Measurements from ENCODE around the gene ANKRD40CL.
A peak's percentile ranks its signal among the peaks of the same experiment; 100 is the strongest.

ANKRD40CL gene

DNA sequence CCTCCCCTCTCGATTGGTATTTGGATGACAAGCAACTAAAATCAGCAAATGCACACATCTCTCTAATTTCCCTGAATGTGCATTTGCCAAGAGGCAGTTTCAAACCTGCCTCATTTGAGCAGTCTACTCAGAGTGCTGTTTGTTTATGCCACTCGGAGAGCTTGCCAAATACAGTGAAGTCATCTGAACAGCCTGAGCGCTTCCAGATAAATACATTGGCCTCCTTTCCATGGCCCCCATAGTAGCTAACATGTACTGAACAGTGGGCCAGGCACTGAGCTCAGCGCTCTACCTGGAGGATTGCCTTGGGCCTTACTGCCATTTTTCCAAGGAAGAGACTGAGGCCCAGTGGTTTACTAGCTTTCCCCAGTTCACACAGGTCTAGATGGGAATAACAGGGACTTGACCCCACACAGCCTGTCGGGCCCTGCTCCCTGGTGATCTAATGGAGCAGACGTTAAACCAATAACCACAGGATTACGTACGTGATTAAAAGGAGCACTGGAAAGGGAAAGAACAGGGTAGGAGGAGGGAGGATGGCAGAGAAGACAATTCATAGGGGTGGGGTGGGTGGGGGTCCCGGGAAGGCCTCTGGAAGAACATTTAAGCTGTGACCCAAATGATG, 18.7 kb upstream of the ANKRD40CL start:
- DNase-seq: no peak

DNA sequence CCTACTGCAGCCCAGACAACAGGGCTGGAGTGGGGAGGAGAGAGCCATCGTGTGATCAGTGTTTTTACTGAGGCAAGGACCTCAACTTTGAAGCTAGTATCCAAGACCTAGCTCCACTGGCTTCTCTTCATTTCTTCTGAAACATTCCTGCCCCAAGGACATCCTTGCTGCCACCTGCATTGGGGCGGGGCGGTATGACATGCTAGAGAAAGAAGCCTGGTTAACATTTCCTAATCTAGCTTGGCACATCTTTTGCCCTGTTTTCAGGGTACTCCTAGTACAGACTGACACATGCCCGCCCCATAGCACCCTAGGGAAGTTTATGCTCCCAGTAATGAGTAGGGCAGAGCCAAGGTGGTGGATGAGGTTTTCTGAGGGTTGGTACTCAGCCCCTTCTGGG, 17.8 kb upstream of the ANKRD40CL start:
- DNase-seq: no peak

- no peak for DNase-seq
Measured at GRCh38 chr17:50783905-50784304, 16.6 kb upstream of the ANKRD40CL start.

DNA sequence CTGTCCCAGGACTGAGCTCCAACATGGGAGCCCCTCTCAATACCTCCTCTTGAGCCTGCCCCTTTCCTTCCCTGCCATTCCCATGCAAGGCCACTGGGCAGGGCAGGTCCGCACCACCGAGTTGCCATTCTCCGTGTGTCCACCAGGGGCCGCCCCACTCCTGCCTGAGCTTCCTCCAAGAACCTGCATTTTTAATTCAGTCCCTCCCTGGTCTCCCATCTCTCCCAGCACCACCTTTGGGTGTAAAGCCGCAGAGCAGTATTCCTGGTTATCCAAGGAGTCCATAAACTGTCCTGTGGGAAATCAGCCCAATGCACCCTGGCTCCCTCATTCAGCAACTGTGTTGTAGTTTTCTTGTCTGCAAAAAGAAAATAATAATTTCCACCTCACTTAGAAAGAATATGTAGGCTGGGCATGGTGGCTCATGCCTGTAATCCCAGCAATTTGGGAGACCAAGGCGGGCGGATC, 15.9 kb upstream of the ANKRD40CL start:
- DNase-seq: peak; percentile 68

DNA sequence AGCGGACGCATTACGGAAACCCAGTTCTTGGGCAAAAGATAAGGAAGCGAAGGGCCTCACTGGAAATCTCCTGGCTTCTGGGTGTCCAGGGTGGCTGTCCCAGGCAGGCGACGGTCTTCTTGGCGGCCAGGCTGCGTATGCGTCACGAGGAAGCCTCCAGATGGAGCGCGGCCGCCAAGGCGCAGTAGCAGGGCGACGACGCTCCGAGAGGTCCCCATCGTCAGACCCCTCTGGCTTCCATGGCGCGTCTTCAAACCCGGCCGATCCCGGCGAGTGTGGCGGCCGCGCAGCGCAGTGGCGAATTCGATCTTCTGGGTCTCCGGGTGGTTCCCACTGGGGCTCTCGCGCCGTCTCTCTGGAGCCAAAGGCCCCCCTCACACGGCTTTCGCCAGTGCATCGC, 13.8 kb upstream of the ANKRD40CL start:
- no peak for DNase-seq

DNA sequence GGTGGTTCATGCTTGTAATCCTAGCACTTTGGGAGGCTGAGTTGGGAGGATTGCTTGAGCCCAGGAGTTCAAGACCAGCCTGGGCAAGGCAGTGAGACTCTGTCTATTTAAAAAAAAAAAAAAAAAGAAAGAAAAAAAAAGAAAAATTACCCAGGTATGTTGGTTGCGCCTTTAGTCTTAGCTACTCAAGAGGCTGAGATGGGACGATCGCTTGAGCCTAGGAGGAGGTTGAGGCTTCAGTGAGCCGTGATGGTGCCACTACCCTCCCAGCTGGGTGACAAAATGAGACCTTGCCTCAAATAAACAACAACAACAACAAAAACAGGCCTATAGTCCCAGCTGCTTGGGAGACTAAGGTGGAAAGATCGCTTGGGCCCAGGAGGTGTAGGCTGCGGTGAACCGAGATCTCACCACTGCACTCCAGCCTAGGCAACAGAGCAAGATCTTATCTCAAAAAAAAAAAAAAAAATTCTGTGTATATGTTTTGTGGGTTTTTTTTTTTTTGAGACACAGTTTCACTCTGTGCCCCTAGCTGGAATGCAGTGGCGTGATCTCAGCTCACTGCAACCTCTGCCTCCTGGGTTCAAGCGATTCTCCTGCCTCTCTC, 12.5 kb upstream of the ANKRD40CL start:
- peak; percentile 17 for DNase-seq

- DNase-seq: no peak
Measured at GRCh38 chr17:50778988-50779387, 11.7 kb upstream of the ANKRD40CL start.

DNA sequence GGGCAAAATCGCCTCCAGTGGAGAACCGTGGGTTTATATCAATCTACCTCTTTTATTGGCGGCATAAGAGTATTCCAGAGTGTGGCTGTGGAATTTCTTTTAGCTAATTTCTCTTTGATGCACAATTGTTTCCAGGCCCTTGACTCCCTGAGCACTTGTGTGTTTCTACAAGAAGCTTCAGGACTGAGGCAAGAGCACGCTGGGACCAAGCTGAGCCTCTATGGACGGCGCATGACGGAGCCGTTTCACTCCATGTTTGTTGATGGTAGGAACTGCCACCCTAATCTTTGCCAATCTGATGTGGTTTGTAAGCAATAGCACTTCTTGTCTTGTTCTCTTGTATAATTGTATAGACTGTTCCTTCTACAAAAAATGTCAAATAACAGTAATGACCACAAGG, 11.2 kb upstream of the ANKRD40CL start:
- DNase-seq: no peak

- no peak for DNase-seq
Measured at GRCh38 chr17:50775926-50776325, 8.6 kb upstream of the ANKRD40CL start.

DNA sequence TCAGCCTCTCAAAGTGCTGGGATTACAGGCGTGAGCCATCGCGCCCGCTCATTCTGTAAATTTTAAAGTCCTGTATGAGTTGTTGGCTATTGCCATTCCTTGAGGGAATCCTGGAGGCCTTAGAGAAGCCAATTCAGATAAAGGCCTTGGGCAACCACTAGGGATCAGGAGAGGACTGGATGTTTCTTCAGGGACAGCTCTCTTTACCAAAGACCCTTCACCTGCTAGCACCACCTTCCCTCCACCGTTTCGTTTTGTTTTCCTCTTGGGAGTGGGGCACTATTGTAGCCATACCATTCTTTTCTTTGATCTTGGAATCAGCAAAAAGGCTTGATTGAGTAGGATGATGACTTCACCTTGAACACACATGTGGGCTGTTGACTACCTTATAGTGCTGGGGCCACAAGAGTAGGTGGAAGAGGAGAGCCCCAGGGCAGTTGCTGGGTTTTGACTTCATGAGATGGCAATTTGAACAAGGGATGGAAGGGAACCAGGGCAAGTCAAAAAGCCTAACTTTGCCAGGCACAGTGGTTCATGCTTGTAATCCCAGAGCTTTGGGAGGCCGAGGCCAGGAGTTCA, 7.0 kb upstream of the ANKRD40CL start:
- no peak for DNase-seq

- DNase-seq: no peak
Measured at GRCh38 chr17:50771991-50772785, 4.9 kb upstream of the ANKRD40CL start.

DNA sequence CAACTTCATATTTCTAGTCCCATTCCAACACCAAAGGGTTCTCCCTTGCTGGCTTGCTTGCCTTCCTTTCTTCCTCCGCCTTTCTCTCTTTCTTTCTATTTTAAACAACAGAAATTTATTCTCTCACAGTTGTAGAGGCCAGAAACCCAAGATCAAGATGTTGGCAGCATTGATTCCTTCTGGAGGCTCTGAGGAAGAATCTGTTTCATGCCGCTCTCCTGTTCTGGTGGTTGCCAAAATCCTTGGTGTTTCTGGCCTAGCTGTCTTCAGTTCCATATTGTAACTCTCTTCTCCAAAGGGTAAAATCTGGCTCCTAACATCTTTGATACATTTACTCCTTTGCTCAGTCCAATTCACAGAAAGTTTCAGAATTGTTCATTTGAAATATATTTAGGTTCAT, 3.0 kb upstream of the ANKRD40CL start:
- no peak for DNase-seq

DNA sequence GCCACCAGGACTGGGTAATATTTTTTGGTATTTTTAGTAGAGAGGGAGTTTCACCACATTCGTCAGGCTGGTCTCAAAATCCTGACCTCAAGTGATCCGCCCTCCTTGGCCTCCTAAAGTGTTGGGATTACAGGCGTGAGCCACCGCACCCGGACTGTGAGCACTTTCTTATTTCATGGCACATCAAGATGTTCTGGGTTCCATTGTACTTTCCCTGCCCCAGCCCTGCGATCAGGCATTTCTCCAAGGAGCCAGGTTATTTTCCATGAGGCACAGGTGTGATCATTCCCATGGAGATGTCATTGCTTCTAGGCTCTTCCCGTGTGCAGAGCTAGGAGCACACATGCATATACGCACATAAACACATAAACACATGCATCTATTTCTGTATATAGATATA, 2.6 kb upstream of the ANKRD40CL start:
- no peak for DNase-seq

DNA sequence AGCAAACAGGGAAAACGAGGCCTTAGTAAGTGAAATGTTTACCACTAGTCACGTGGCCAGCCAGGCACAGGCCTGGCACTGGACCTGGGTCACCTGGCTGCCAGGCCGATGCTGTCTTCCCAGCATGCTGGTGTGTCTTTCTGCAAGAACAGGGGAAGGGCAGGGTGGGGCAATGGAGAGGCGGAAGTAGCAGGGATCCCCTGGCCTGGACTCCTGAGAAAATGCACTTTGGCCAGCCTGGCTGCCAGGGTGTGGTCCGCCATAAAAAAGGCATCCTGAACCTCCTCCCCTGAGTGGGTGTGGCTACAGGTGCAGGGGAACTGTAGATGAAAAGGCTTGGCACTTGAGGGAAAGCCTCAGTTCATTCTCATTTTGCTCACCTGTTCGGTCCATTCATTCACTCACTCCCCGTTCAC, 1.0 kb upstream of the ANKRD40CL start:
- DNase-seq: no peak

DNA sequence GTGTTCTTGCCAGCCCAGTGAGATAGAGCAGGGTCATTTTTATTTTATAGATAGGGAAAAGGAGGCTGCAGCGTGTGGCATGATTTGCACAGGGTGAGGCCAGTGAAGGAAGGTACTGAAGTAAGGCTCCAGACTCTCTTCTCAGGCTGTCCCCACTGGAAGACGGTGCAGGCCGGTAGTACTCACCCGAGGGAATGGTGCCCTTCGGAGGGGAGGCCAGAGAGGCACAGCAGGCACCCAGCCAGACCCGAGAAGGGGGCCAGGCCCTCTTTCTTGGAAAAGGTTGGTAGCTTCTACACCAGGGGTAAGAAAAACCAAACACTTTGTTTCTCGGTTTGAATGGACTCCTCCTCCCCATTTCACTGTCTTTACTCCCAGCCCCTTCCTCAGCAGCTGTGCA, 288 bp downstream of the ANKRD40CL start:
- DNase-seq: no peak

DNA sequence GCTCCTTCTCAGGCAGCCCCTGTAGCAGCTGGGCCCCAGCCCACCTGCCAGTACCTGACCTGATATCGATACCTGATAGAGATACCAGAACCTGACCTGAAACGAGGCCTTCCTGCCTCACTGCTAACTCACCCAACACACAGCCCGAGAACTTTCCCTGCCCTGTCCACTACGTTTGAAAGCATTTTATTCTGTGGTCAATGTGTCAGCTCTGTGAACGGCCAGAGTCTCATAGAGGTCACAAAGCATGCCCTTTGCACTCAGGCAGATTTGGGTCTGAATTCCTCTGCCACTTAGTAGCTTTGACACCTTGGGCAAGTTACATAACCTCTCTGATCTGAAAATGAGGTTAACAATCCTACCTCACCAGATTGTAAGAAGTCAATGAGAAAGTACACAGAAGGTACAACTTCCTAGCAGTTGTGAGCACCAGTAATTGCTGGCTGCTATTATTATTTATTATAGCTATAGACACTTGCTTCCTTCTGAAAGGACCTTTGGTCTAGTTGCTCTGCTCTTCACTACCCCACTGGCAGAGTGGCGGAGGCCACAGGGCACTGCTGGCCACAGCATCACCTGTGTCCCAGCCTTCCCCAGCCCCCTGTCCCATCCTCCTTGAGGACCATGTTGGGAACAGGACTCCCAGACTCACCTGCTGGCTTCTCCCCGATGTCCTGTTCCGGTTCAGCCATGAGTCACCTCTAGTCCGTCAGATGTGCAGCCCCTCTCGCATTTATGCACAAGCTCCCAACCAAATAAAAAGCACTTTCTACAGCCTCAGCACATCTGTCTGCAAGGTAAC, 895 bp downstream of the ANKRD40CL start:
- no peak for DNase-seq

- no peak for DNase-seq
Measured at GRCh38 chr17:50765454-50766221, 1.7 kb downstream of the ANKRD40CL start.

DNA sequence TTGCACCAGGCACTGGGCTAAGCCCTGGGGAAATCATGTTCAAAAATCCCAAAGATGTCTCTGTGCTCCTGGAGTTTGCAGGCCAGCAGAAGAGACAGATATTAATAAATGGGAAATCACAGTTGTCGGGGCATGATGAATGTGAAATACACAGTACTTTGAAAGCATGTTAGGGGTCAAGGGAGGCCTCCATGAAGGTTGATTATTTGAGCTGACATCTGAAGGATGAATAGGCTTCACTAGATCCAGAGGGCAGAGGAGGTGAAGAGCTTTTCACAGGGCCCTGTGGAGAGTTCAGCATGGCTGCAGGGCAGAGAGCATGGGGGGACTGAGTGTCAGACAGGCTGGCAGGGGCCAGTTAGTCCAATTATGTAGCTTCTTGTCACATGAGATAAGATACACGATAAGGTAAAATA, 2.6 kb downstream of the ANKRD40CL start:
- DNase-seq: no peak

DNA sequence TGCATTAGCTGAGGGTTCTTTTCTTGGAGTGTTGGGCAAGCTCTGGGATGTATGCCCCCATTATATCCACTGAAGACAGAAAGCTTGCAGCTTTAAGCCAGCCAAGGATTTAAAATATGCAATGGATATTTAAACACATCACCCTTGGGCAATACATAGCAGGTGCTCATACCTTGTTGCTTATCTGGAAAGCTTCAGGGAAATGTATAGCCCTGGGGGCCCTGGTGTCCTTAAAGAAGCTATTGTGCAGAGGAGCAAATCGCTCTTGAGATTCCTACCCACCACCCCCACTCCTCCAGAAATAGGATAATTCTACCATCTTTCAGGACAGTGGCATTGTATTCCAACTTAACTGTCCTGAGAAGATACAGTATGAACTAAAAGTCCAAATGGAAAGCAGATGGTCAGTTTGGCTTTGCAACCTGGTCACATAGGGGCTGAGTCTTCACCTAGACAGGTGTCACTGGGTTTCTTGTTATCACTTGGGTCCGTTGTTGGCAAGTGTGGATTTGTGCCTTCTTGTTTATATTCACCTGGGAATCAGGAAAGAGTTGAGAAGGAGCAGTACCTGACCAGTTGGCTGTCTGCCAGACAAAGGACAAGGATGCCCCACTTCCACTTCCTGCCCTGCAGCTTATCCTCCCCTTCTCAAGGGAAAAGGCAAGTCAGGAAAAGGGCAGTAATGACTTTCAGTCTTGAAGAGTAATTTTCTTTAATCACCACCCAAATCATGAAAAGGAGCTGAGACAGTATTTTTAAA, 3.4 kb downstream of the ANKRD40CL start:
- DNase-seq: no peak

DNA sequence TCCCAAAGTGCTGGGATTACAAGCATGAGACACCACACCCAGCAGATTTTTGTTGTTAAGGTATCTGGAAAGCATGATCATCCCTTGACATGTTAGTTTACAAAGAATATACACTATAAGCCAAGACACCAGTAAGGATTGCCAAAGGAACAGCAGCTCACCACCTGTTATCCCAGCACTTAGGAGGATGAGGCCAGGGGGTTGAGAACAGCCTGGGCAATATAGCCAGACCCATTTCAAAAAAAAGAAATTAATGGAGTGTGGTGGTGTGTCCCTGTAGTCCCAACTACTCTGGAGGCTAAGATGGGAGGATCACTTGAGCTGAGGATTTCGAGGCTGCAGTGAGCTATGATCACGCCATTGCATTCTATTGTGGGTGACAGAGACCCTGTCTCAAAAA, 5.1 kb downstream of the ANKRD40CL start:
- no peak for DNase-seq

DNA sequence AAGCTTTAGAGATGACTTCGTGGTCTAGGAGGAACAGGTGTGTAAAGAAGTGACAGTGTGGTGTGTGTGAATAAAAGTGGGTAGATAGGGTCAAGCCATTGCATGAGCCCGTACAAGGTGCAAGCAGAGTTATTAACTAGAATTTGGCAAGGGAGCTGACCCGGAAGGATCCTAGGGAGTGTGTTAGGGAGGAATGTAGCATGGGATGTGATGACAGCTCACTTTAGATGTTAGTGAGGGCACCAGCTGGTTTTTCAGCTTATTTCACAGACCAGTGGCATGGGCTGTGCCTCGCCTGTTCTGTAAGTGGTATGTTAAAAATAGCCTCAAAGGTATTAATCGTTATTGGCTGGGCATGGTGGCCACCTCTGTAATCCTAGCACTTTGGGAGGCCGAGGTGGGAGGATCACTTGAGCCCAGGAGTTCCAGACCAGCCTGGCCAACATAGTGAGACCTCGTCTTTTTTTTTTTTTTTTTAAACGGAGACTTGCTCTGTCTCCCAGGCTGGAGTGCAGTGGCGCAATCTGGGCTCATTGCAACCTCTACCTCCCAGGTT, 8.3 kb downstream of the ANKRD40CL start:
- DNase-seq: no peak

Data from stimulated activated naive CD4-positive, alpha-beta T cell treated with Interleukin-2 at 50 U/mL for 16 hours (primary cell).